ENCODE data around the gene DCX. TPM values are rescaled to one million over a fixed set of nuclear protein-coding genes. Genes with fewer than 3 reads are reported as not detected.

DCX gene
- total and polyA plus RNA-seq, 2 of the 13 experiments (the other 11 are each of a cell fraction or from before 2014, with no cell fraction given) = not detected

DNA sequence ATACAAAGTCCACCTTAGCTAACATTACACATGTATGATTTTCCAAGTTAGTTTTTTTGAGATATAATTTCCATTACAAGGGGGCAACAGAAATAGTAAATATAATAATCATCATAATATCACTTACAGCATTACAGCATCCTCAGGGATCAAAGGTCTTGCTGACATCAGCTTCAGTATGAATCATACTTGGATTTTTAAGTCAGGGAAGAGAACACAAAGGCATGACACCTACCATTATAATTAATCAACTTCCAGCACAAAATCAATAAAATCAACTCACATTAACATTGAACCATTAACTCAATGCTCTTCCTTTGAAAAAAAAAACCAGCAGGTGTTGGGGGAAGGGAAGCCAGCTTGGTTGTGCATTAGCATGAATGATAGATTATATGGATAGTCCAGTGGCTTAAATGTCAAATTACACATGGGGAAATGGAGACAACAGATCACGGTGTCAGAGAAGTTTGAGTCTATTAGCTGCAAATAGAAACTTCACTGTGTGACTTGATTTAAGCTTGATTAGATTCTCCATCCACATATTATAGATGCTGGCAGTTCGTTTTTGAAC lies 74.8 kb downstream of the DCX start (continued):
- TF ChIP-seq, protein P1, sequence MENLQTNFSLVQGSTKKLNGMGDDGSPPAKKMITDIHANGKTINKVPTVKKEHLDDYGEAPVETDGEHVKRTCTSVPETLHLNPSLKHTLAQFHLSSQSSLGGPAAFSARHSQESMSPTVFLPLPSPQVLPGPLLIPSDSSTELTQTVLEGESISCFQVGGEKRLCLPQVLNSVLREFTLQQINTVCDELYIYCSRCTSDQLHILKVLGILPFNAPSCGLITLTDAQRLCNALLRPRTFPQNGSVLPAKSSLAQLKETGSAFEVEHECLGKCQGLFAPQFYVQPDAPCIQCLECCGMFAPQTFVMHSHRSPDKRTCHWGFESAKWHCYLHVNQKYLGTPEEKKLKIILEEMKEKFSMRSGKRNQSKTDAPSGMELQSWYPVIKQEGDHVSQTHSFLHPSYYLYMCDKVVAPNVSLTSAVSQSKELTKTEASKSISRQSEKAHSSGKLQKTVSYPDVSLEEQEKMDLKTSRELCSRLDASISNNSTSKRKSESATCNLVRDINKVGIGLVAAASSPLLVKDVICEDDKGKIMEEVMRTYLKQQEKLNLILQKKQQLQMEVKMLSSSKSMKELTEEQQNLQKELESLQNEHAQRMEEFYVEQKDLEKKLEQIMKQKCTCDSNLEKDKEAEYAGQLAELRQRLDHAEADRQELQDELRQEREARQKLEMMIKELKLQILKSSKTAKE (CRISPR knock-in tag; IDR thresholded peaks at IDR 0.05; ENCODE audit: borderline replicate concordance) = no peak
- TF ChIP-seq ATAD3A (CRISPR knock-in tag; IDR thresholded peaks at IDR 0.05) (no peak), ZNF766 (CRISPR knock-in tag; IDR thresholded peaks at IDR 0.05; ENCODE audit: borderline replicate concordance) (no peak), ZNF720 (CRISPR knock-in tag; IDR thresholded peaks at IDR 0.05) (no peak), TCF12 (IDR thresholded peaks at IDR 0.05) (no peak), TCF12 (CRISPR knock-in tag; IDR thresholded peaks at IDR 0.05) (no peak)
- TF ChIP-seq, protein P2, sequence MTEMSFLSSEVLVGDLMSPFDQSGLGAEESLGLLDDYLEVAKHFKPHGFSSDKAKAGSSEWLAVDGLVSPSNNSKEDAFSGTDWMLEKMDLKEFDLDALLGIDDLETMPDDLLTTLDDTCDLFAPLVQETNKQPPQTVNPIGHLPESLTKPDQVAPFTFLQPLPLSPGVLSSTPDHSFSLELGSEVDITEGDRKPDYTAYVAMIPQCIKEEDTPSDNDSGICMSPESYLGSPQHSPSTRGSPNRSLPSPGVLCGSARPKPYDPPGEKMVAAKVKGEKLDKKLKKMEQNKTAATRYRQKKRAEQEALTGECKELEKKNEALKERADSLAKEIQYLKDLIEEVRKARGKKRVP (CRISPR knock-in tag; IDR thresholded peaks at IDR 0.05) = no peak

DNA sequence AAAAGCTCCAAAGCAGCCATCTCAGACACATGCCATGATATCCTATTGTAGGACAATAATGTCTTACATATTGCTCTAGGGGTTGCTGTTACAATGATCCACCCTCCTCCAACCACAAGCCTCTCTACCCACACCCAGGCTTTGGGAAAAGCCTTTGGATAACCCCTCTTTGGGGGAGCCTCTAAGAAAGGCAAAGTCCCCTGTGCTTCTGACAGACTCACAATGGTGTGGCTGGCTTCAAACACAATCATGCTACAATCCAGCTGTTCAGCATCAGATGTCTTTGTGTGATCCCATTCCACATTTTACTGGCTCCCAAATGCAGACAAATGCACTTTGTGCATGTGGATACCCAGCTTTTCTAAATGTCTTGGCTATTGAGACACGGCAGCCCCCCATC lies 75.9 kb downstream of the DCX start:
- Histone ChIP-seq H3K79me2 (ENCODE audit: insufficient read depth, low read length) (no peaks in the 10 kb centered on the region), H3K9ac (ENCODE audit: insufficient read depth, low read depth, low read length) (no peak overlapping the region), H3K4me1 (ENCODE audit: insufficient read depth, low read length) (no peaks in the 10 kb centered on the region), H3K4me2 (ENCODE audit: low read depth, low read length) (no peak overlapping the region), H3K36me3 (replicated peaks in 1 of 2; ENCODE audit: control insufficient read depth in 1 of 2, insufficient read depth in 2 of 2, low read length in 2 of 2) (no peaks in the 10 kb centered on the region), H3K27ac (ENCODE audit: extremely low read length, insufficient read depth, low read length) (no peak overlapping the region), H3K4me3 (replicated peaks in 1 of 3; ENCODE audit: insufficient read depth in 1 of 3, low read depth in 2 of 3, low read length in 3 of 3) (no peak overlapping the region), H2AFZ (ENCODE audit: low read length) (no peak overlapping the region), H3K9me3 (ENCODE audit: low read length) (no peaks in the 10 kb centered on the region), H3K27me3 (ENCODE audit: control insufficient read depth in 1 of 2, insufficient read depth in 2 of 2, low read length in 2 of 2) (no peaks in the 10 kb centered on the region), H4K20me1 (ENCODE audit: insufficient read depth, low read length) (no peaks in the 10 kb centered on the region)
- intact Hi-C loops (cut with micrococcal nuclease; ENCODE audit: unreplicated experiment) = no loop called here
- no TSS peak for BruUV-seq (replicated peaks)
- in situ Hi-C loops (cut with HindIII; ENCODE audit: extremely low pct_ligation_motif_present, low pct_unique_long_range_greater_than_20kb) = no loop called here
- 13% methylated on average over 1 of the region's 1 CpG for WGBS (ENCODE audit: low lambda C conversion rate)
- FAIRE-seq (no peak), DNase-seq (ENCODE audit: low spot score) (no peak), ATAC-seq (no peak)
- POLR2A ChIA-PET = no interaction called here
- CTCF ChIA-PET (ENCODE audit: low intra/inter-chr PET ratio, low total read pairs) = no interaction called here
- TF ChIP-seq, protein P3, sequence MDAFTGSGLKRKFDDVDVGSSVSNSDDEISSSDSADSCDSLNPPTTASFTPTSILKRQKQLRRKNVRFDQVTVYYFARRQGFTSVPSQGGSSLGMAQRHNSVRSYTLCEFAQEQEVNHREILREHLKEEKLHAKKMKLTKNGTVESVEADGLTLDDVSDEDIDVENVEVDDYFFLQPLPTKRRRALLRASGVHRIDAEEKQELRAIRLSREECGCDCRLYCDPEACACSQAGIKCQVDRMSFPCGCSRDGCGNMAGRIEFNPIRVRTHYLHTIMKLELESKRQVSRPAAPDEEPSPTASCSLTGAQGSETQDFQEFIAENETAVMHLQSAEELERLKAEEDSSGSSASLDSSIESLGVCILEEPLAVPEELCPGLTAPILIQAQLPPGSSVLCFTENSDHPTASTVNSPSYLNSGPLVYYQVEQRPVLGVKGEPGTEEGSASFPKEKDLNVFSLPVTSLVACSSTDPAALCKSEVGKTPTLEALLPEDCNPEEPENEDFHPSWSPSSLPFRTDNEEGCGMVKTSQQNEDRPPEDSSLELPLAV (CRISPR knock-in tag; conservative IDR thresholded peaks at IDR 0.05; ENCODE audit: low read depth) = no peak
- TF ChIP-seq GATAD2A (CRISPR knock-in tag; IDR thresholded peaks at IDR 0.05) (no peak), NCOR1 (IDR thresholded peaks at IDR 0.05; ENCODE audit: borderline replicate concordance, low read length) (no peak), SMYD3 (CRISPR knock-in tag; IDR thresholded peaks at IDR 0.05) (no peak), KLF15 (CRISPR knock-in tag; IDR thresholded peaks at IDR 0.05; ENCODE audit: borderline replicate concordance) (no peak), ZNF260 (CRISPR knock-in tag; IDR thresholded peaks at IDR 0.05; ENCODE audit: borderline replicate concordance, low read depth) (no peak)

Measured in HepG2 (cell line).